ENCODE data around the gene SPTAN1. TPM values are rescaled to one million over a fixed set of nuclear protein-coding genes. Genes with fewer than 3 reads are reported as not detected.
"Not testable (repeated sequence)": the region's sequence is repeated elsewhere in the genome, so short reads cannot be mapped to it uniquely, and the experiment has no call there.

SPTAN1 gene
- 286 and 303 TPM in 2 replicates for total RNA-seq

GRCh38 chr9:128552153-128552743 lies at the start of gene SPTAN1:
Gene SPTAN1, plus strand, starts transcription at chr9:128552587. Its CDS starts 14,154 bp downstream, at chr9:128566741.
- Mint-ChIP-seq H3K27ac (peak within 1 kb of the TSS; percentile 91), H3K9me3 (no peaks in the 10 kb centered on the region), H3K4me3 (ENCODE audit: low read depth) (peak within 1 kb of the TSS; percentile 86), H3K36me3 (ENCODE audit: low read depth) (peaks cover 8% of the 10 kb centered on the region), H3K4me1 (ENCODE audit: low read depth) (peaks cover 36% of the 10 kb centered on the region), H3K27me3 (ENCODE audit: low read depth) (no peaks in the 10 kb centered on the region)
- DNase-seq (ENCODE audit: low spot score), result peak; percentile 94
- intact Hi-C loops (cut with micrococcal nuclease), result loop anchor here (1.0 to 10.0 kb wide), 5 partner anchors 48 to 387 kb away; partner anchors contain the start of genes BBLN, GLE1, ODF2 and SET

- peaks cover 14% of the 10 kb centered on the region for H3K4me1 Mint-ChIP-seq (ENCODE audit: low read depth)
- H3K4me3 Mint-ChIP-seq (ENCODE audit: low read depth), result peak overlapping the region; percentile 67
- DNase-seq (ENCODE audit: low spot score); H3K27me3 Mint-ChIP-seq (ENCODE audit: low read depth); H3K9me3 Mint-ChIP-seq; intact Hi-C loops (cut with micrococcal nuclease): not testable (repeated sequence)
- peak overlapping the region; percentile 62 for H3K27ac Mint-ChIP-seq
- H3K36me3 Mint-ChIP-seq (ENCODE audit: low read depth), result peaks cover 49% of the 10 kb centered on the region
These were observed 49.0 kb upstream of the SPTAN1 start for GRCh38 chr9:128503415-128503825.

GRCh38 chr9:128503870-128504269 lies 48.5 kb upstream of the SPTAN1 start:
- intact Hi-C loops (cut with micrococcal nuclease), result loop anchor here (1.0 kb wide), 2 partner anchors 48 kb away; partner anchors contain the start of genes ODF2 and SPTAN1
- no peak for DNase-seq (ENCODE audit: low spot score)
- Mint-ChIP-seq H3K36me3 (ENCODE audit: low read depth) (peaks cover 49% of the 10 kb centered on the region), H3K4me1 (ENCODE audit: low read depth) (peaks cover 18% of the 10 kb centered on the region), H3K4me3 (ENCODE audit: low read depth) (peak overlapping the region; percentile 67), H3K27me3 (ENCODE audit: low read depth) (no peaks in the 10 kb centered on the region), H3K27ac (peak overlapping the region; percentile 62), H3K9me3 (no peaks in the 10 kb centered on the region)

GRCh38 chr9:128504485-128505413 lies 47.6 kb upstream of the SPTAN1 start, which contains the start of gene GLE1:
Gene GLE1, plus strand, starts transcription at chr9:128504719. Its CDS starts 87 bp downstream, at chr9:128504806.
- H3K4me1 Mint-ChIP-seq (ENCODE audit: low read depth), result peaks cover 18% of the 10 kb centered on the region
- peak within 1 kb of the TSS; percentile 98 for H3K4me3 Mint-ChIP-seq (ENCODE audit: low read depth)
- no peaks in the 10 kb centered on the region for H3K27me3 Mint-ChIP-seq (ENCODE audit: low read depth)
- peaks cover 49% of the 10 kb centered on the region for H3K36me3 Mint-ChIP-seq (ENCODE audit: low read depth)
- intact Hi-C loops (cut with micrococcal nuclease), result loop anchor here (1.0 kb wide), 2 partner anchors 48 kb away; partner anchors contain the start of genes ODF2 and SPTAN1
- peak within 1 kb of the TSS; percentile 97 for H3K27ac Mint-ChIP-seq
- H3K9me3 Mint-ChIP-seq, result no peaks in the 10 kb centered on the region
- DNase-seq (ENCODE audit: low spot score), result peak; percentile 95

- DNase-seq (ENCODE audit: low spot score), result no peak
- Mint-ChIP-seq H3K9me3 (no peaks in the 10 kb centered on the region), H3K36me3 (ENCODE audit: low read depth) (peaks cover 48% of the 10 kb centered on the region), H3K27me3 (ENCODE audit: low read depth) (no peaks in the 10 kb centered on the region), H3K4me3 (ENCODE audit: low read depth) (peak overlapping the region; percentile 98), H3K4me1 (ENCODE audit: low read depth) (peaks cover 18% of the 10 kb centered on the region), H3K27ac (peak overlapping the region; percentile 97)
- intact Hi-C loops (cut with micrococcal nuclease), result no loop called here
These were observed 47.0 kb upstream of the SPTAN1 start for GRCh38 chr9:128505414-128505765.

GRCh38 chr9:128505906-128506305 lies 46.5 kb upstream of the SPTAN1 start:
- H3K27ac Mint-ChIP-seq; H3K27me3 Mint-ChIP-seq (ENCODE audit: low read depth); intact Hi-C loops (cut with micrococcal nuclease); H3K9me3 Mint-ChIP-seq; DNase-seq (ENCODE audit: low spot score): not testable (repeated sequence)
- Mint-ChIP-seq H3K4me1 (ENCODE audit: low read depth) (peaks cover 18% of the 10 kb centered on the region), H3K4me3 (ENCODE audit: low read depth) (peak overlapping the region; percentile 98), H3K36me3 (ENCODE audit: low read depth) (peaks cover 44% of the 10 kb centered on the region)

- peaks cover 58% of the 10 kb centered on the region for H3K36me3 Mint-ChIP-seq (ENCODE audit: low read depth)
- no peaks in the 10 kb centered on the region for H3K9me3 Mint-ChIP-seq
- intact Hi-C loops (cut with micrococcal nuclease), result no loop called here
- DNase-seq (ENCODE audit: low spot score), result no peak
- no peak overlapping the region for H3K27ac Mint-ChIP-seq
- no peaks in the 10 kb centered on the region for H3K27me3 Mint-ChIP-seq (ENCODE audit: low read depth)
- H3K4me3 Mint-ChIP-seq (ENCODE audit: low read depth), result no peak overlapping the region
- peaks cover 13% of the 10 kb centered on the region for H3K4me1 Mint-ChIP-seq (ENCODE audit: low read depth)
These were observed 39.6 kb upstream of the SPTAN1 start for GRCh38 chr9:128512820-128513219.

GRCh38 chr9:128521956-128522355 lies 30.4 kb upstream of the SPTAN1 start:
- intact Hi-C loops (cut with micrococcal nuclease), result no loop called here
- no peaks in the 10 kb centered on the region for H3K27me3 Mint-ChIP-seq (ENCODE audit: low read depth)
- peaks cover 74% of the 10 kb centered on the region for H3K36me3 Mint-ChIP-seq (ENCODE audit: low read depth)

GRCh38 chr9:128523199-128523925 lies 29.0 kb upstream of the SPTAN1 start:
- intact Hi-C loops (cut with micrococcal nuclease), result no loop called here
- Mint-ChIP-seq H3K36me3 (ENCODE audit: low read depth) (peaks cover 67% of the 10 kb centered on the region), H3K9me3 (no peaks in the 10 kb centered on the region), H3K4me3 (ENCODE audit: low read depth) (no peak overlapping the region), H3K27ac (no peak overlapping the region), H3K27me3 (ENCODE audit: low read depth) (no peaks in the 10 kb centered on the region), H3K4me1 (ENCODE audit: low read depth) (no peaks in the 10 kb centered on the region)
- no peak for DNase-seq (ENCODE audit: low spot score)

More at GRCh38 chr9:128521956-128522355, 30.4 kb upstream of the SPTAN1 start:
- Mint-ChIP-seq H3K4me3 (ENCODE audit: low read depth) (no peak overlapping the region), H3K4me1 (ENCODE audit: low read depth) (no peaks in the 10 kb centered on the region), H3K9me3 (no peaks in the 10 kb centered on the region), H3K27ac (no peak overlapping the region)
- DNase-seq (ENCODE audit: low spot score), result no peak

GRCh38 chr9:128526720-128527119 lies 25.7 kb upstream of the SPTAN1 start:
- no peaks in the 10 kb centered on the region for H3K27me3 Mint-ChIP-seq (ENCODE audit: low read depth)
- DNase-seq (ENCODE audit: low spot score), result no peak
- H3K4me1 Mint-ChIP-seq (ENCODE audit: low read depth), result no peaks in the 10 kb centered on the region
- no peak overlapping the region for H3K27ac Mint-ChIP-seq
- intact Hi-C loops (cut with micrococcal nuclease), result no loop called here
- H3K4me3 Mint-ChIP-seq (ENCODE audit: low read depth), result no peak overlapping the region
- H3K36me3 Mint-ChIP-seq (ENCODE audit: low read depth), result peaks cover 64% of the 10 kb centered on the region
- H3K9me3 Mint-ChIP-seq, result no peaks in the 10 kb centered on the region

- no peaks in the 10 kb centered on the region for H3K9me3 Mint-ChIP-seq
- peaks cover 61% of the 10 kb centered on the region for H3K36me3 Mint-ChIP-seq (ENCODE audit: low read depth)
- no peak for DNase-seq (ENCODE audit: low spot score)
- H3K27me3 Mint-ChIP-seq (ENCODE audit: low read depth), result no peaks in the 10 kb centered on the region
- no peak overlapping the region for H3K4me3 Mint-ChIP-seq (ENCODE audit: low read depth)
- intact Hi-C loops (cut with micrococcal nuclease), result no loop called here
- no peak overlapping the region for H3K27ac Mint-ChIP-seq
- no peaks in the 10 kb centered on the region for H3K4me1 Mint-ChIP-seq (ENCODE audit: low read depth)
These were observed 23.8 kb upstream of the SPTAN1 start for GRCh38 chr9:128528445-128529160.

GRCh38 chr9:128529191-128529590 lies 23.2 kb upstream of the SPTAN1 start:
- Mint-ChIP-seq H3K4me1 (ENCODE audit: low read depth) (no peaks in the 10 kb centered on the region), H3K36me3 (ENCODE audit: low read depth) (peaks cover 61% of the 10 kb centered on the region), H3K9me3 (no peaks in the 10 kb centered on the region), H3K4me3 (ENCODE audit: low read depth) (no peak overlapping the region), H3K27ac (no peak overlapping the region), H3K27me3 (ENCODE audit: low read depth) (no peaks in the 10 kb centered on the region)
- no peak for DNase-seq (ENCODE audit: low spot score)
- intact Hi-C loops (cut with micrococcal nuclease), result no loop called here

Data from activated T-helper 2 cell treated with anti-CD3 and anti-CD28 coated beads, Interferon-gamma antibody, Interleukin-2, Interleukin-4, amounts not matched to agents 10 μg/mL and 5 μg/mL and 100 μg/mL, durations not matched to agents 14 hours and 24 hours and 36 hours (primary cell).